Measurements from ENCODE around the gene NHS. TPM values are rescaled to one million over a fixed set of nuclear protein-coding genes. Genes with fewer than 3 reads are reported as not detected.

The NHS gene
- total RNA-seq, 1 experiment from 2014 or later = 5.7 TPM

DNA sequence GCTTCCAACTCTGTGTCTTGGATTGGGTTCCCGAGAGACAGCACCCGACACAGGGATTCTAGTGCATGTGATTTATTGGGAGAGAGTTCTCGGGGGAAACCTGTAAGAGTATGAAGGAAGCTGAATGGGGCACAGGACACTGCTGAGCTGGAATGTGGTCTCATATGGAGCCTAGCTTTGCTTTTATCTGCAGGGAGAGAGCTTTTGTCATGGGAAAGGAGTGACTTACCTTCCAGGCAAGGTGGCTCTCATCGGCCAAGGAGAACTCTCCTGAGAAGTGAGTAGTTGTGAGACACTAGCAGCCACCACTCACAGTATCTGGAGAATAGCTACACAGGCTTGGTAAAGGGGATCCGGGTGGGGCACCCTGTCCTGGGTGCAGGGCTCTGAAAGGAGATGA is 124.5 kb downstream of the NHS start:
- CTCF ChIA-PET = no interaction called here
- intact Hi-C loops (cut with micrococcal nuclease) = no loop called here

DNA sequence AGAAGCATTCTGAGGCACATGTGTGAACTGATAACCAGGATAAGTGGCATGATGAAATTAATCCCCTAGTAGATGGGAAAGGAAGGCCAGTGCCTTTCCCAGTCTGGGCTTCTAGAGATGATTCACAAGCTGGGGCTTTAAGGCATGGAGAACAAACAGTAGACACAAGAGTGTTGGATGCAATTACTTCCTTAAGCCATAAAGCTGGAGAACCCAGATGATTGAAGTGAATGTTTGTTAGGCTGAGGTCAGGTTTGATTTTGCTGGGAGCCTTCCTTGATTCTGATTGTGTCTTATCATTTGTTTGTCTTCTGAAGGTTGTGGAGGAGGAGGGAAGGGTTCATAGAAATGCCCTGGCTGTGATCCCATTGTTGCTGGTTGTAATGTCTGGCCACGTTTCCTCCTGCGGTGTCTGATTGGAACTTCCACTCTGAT is 125.2 kb downstream of the NHS start:
- Histone ChIP-seq H3K79me2 (ENCODE audit: insufficient read depth, low read length) (no peaks in the 10 kb centered on the region), H3K9me2 (ENCODE audit: insufficient read depth) (no peaks in the 10 kb centered on the region), H3K27me3 (ENCODE audit: insufficient read depth, low read length) (no peaks in the 10 kb centered on the region), H3K27ac (ENCODE audit: low read depth, low read length) (no peak overlapping the region), H3K4me1 (ENCODE audit: control insufficient read depth in 1 of 2, insufficient read depth in 2 of 2, low read length in 2 of 2) (peaks cover 7 to 14% of the 10 kb centered on the region in 2 experiments; a peak in 3 of 4 replicates), H3K4me3 (replicated peaks in 1 of 2; ENCODE audit: low read depth in 1 of 2, low read length in 2 of 2) (no peak overlapping the region), H2AFZ (ENCODE audit: low read depth, low read length, poor library complexity, severe bottlenecking) (no peak overlapping the region), H3K4me2 (ENCODE audit: low read length) (no peak overlapping the region), H3K9me3 (ENCODE audit: control insufficient read depth in 1 of 2, insufficient read depth in 1 of 2, low read depth in 1 of 2, low read length in 2 of 2) (no peaks in the 10 kb centered on the region), H4K20me1 (ENCODE audit: insufficient read depth) (no peaks in the 10 kb centered on the region), H3K9ac (ENCODE audit: low read length) (no peak overlapping the region), H3K36me3 (ENCODE audit: control insufficient read depth in 1 of 2, insufficient read depth in 2 of 2, low read length in 2 of 2) (no peaks in the 10 kb centered on the region)
- CTCF ChIA-PET = no interaction called here
- ATAC-seq (no peak), DNase-seq (ENCODE audit: low read depth, low spot score) (peak; percentile 3)
- TF ChIP-seq POLR2A (IDR thresholded peaks at IDR 0.05; ENCODE audit: borderline replicate concordance, extremely low read depth, insufficient read depth, insufficient read length) = no peak
- TF ChIP-seq CBX3 (IDR thresholded peaks at IDR 0.05; ENCODE audit: low read depth) = no peak
- no peak for TF ChIP-seq ZBTB33 (IDR thresholded peaks at IDR 0.05; ENCODE audit: extremely low read depth, insufficient replicate concordance, low read length)
- TF ChIP-seq REST (IDR thresholded peaks at IDR 0.05; ENCODE audit: low read depth) = no peak
- no peak for TF ChIP-seq ATF3 (IDR thresholded peaks at IDR 0.05)
- no peak for TF ChIP-seq EZH2phosphoT487 (IDR thresholded peaks at IDR 0.05; ENCODE audit: borderline replicate concordance)
- no peak for TF ChIP-seq ELF1 (IDR thresholded peaks at IDR 0.05; ENCODE audit: borderline replicate concordance, low read depth)
- intact Hi-C loops (cut with micrococcal nuclease) = no loop called here
- RAD21 ChIA-PET (ENCODE audit: low non-redundant PET in 1 of 2, low total read pairs in 2 of 2, uncharacterized antibody in 2 of 2, unreplicated experiment in 2 of 2) = no interaction called here
- POLR2A ChIA-PET = no interaction called here
- no TSS peak for BruUV-seq (replicated peaks)

More for the DNA sequence above, 124.5 kb downstream of the NHS start:
- H3K4me3 ChIP-seq (replicated peaks in 1 of 2; ENCODE audit: low read depth in 1 of 2, low read length in 2 of 2) = no peak overlapping the region
- no peak overlapping the region for H3K27ac ChIP-seq (ENCODE audit: low read depth, low read length)
- H3K4me2 ChIP-seq (ENCODE audit: low read length) = no peak overlapping the region
- no peaks in the 10 kb centered on the region for H4K20me1 ChIP-seq (ENCODE audit: insufficient read depth)
- no peaks in the 10 kb centered on the region for H3K9me3 ChIP-seq (ENCODE audit: control insufficient read depth in 1 of 2, insufficient read depth in 1 of 2, low read depth in 1 of 2, low read length in 2 of 2)
- H3K36me3 ChIP-seq (ENCODE audit: control insufficient read depth in 1 of 2, insufficient read depth in 2 of 2, low read length in 2 of 2) = no peaks in the 10 kb centered on the region
- H3K9me2 ChIP-seq (ENCODE audit: insufficient read depth) = no peaks in the 10 kb centered on the region
- no peak overlapping the region for H2AFZ ChIP-seq (ENCODE audit: low read depth, low read length, poor library complexity, severe bottlenecking)
- BruUV-seq (replicated peaks) = no TSS peak
- peaks cover 7 to 14% of the 10 kb centered on the region in 2 experiments; a peak in 3 of 4 replicates for H3K4me1 ChIP-seq (ENCODE audit: control insufficient read depth in 1 of 2, insufficient read depth in 2 of 2, low read length in 2 of 2)
- no peak for TF ChIP-seq YY1 (IDR thresholded peaks at IDR 0.05; ENCODE audit: extremely low read depth, insufficient replicate concordance, low read depth, low read length)
- ChIA-PET POLR2A (no interaction called here), RAD21 (ENCODE audit: low non-redundant PET in 1 of 2, low total read pairs in 2 of 2, uncharacterized antibody in 2 of 2, unreplicated experiment in 2 of 2) (no interaction called here)
- H3K79me2 ChIP-seq (ENCODE audit: insufficient read depth, low read length) = no peaks in the 10 kb centered on the region
- ATAC-seq (no peak), DNase-seq (ENCODE audit: low read depth, low spot score) (no peak)
- no peaks in the 10 kb centered on the region for H3K27me3 ChIP-seq (ENCODE audit: insufficient read depth, low read length)
- H3K9ac ChIP-seq (ENCODE audit: low read length) = no peak overlapping the region
